ENCODE measurements around the gene HEXD.

Gene HEXD

GRCh38 chr17:82416771-82417170 is 1.4 kb upstream of the HEXD start:
- DNase-seq: peak; percentile 32 to 34

- DNase-seq: peak; percentile 17 to 22
Measured at GRCh38 chr17:82419540-82419939, 1.4 kb downstream of the HEXD start.

GRCh38 chr17:82424001-82424862 is 6.1 kb downstream of the HEXD start:
- peak; percentile 83 to 84 for DNase-seq

- DNase-seq: no peak
Measured at GRCh38 chr17:82424863-82425159, 6.7 kb downstream of the HEXD start.

- DNase-seq: no peak
Measured at GRCh38 chr17:82428546-82428945, 10.4 kb downstream of the HEXD start.

- DNase-seq: no peak
Measured at GRCh38 chr17:82429824-82430223, 11.7 kb downstream of the HEXD start.

GRCh38 chr17:82432017-82432416 is 13.9 kb downstream of the HEXD start:
- DNase-seq: no peak

- no peak for DNase-seq
Measured at GRCh38 chr17:82433560-82434215, 15.5 kb downstream of the HEXD start.

GRCh38 chr17:82434216-82434565 is 16.0 kb downstream of the HEXD start:
- DNase-seq: no peak

- no peak for DNase-seq
Measured at GRCh38 chr17:82435103-82435502, 17.0 kb downstream of the HEXD start.

GRCh38 chr17:82435601-82436583 is 17.7 kb downstream of the HEXD start:
- DNase-seq: no peak

GRCh38 chr17:82436601-82437324 is 18.6 kb downstream of the HEXD start:
- no peak for DNase-seq

- no peak for DNase-seq
Measured at GRCh38 chr17:82437325-82437668, 19.1 kb downstream of the HEXD start.

- DNase-seq: no peak
Measured at GRCh38 chr17:82438401-82439193, 20.4 kb downstream of the HEXD start.

GRCh38 chr17:82439194-82439828 is 21.2 kb downstream of the HEXD start:
- no peak for DNase-seq

GRCh38 chr17:82439829-82440365 is 21.8 kb downstream of the HEXD start:
- DNase-seq: no peak

- peak; percentile 49 to 50 for DNase-seq
Measured at GRCh38 chr17:82440469-82440981, 22.4 kb downstream of the HEXD start.

- DNase-seq: no peak
Measured at GRCh38 chr17:82440991-82441627, 23.0 kb downstream of the HEXD start.

GRCh38 chr17:82441691-82442487 is 23.7 kb downstream of the HEXD start:
- no peak for DNase-seq
